Neural progenitor cell (in vitro differentiated cells): ENCODE data around the gene OR5AC2. TPM values are rescaled to one million over a fixed set of nuclear protein-coding genes. Genes with fewer than 3 reads are reported as not detected.
A peak's percentile ranks its signal among the peaks of the same experiment; 100 is the strongest.

Experiments used
- DNase-seq: peaks from one replicate; pipeline ENCODE4 v3.0.0-alpha.2; 2016; ENCODE audit warnings: low spot score
- H2AFZ ChIP-seq: fragments of 200-600 bp; sonication (generic); replicated peaks from 2 replicates; pipeline ENCODE4 v1.6.1; 2016; ENCODE audit warnings: antibody characterized with exemption
- H3F3A ChIP-seq: fragments of 200-600 bp; sonication (generic); 2 replicates; pipeline ENCODE4 v1.6.1; 2016; ENCODE audit warnings: antibody characterized with exemption, low read depth
- H3K27ac ChIP-seq: fragments of 200-600 bp; sonication (generic); 2 replicates; pipeline ENCODE4 v1.5.1; 2016; ENCODE audit warnings: mild to moderate bottlenecking
- H3K27me3 ChIP-seq: fragments of 200-600 bp; sonication (generic); 2 replicates; pipeline ENCODE4 v1.6.1; 2016; ENCODE audit warnings: mild to moderate bottlenecking, moderate library complexity
- H3K36me3 ChIP-seq: fragments of 200-600 bp; sonication (generic); 2 replicates; pipeline ENCODE4 v1.5.1; 2016
- H3K4me1 ChIP-seq: fragments of 200-600 bp; sonication (generic); 2 replicates; pipeline ENCODE4 v1.6.1; 2016; ENCODE audit warnings: mixed run types
- H3K4me2 ChIP-seq: fragments of 200-600 bp; sonication (generic); 2 replicates; pipeline ENCODE4 v1.6.1; 2016
- H3K4me3 ChIP-seq: fragments of 200-600 bp; sonication (generic); 2 replicates; pipeline ENCODE4 v1.5.1; 2016
- H3K79me2 ChIP-seq: fragments of 200-600 bp; sonication (generic); 2 replicates; pipeline ENCODE4 v1.6.1; 2016; ENCODE audit warnings: low read depth
- H3K9ac ChIP-seq: fragments of 200-600 bp; sonication (generic); 2 replicates; pipeline ENCODE4 v1.6.1; 2016
- H3K9me3 ChIP-seq: fragments of 200-600 bp; sonication (generic); 2 replicates; pipeline ENCODE4 v1.5.1; 2016; ENCODE audit warnings: low read depth
- H4K20me1 ChIP-seq: fragments of 200-600 bp; sonication (generic); 2 replicates; pipeline ENCODE4 v1.6.1; 2016; ENCODE audit warnings: low read depth
- H3K27ac Mint-ChIP-seq: 3 replicates; pipeline ENCODE4 v1.8.0; 2021; ENCODE audit warnings: mixed read lengths
- H3K27me3 Mint-ChIP-seq: 2 replicates; pipeline ENCODE4 v1.8.0; 2022; ENCODE audit warnings: low read depth, mild to moderate bottlenecking, inconsistent platforms, moderate library complexity, mixed read lengths; ENCODE audit not compliant: insufficient read depth
- H3K36me3 Mint-ChIP-seq: 3 replicates; pipeline ENCODE4 v1.8.0; 2021; ENCODE audit warnings: mixed read lengths
- H3K4me1 Mint-ChIP-seq: 3 replicates; pipeline ENCODE4 v1.8.0; 2021; ENCODE audit warnings: mixed read lengths
- H3K4me3 Mint-ChIP-seq: 3 replicates; pipeline ENCODE4 v1.8.0; 2021; ENCODE audit warnings: mild to moderate bottlenecking, moderate library complexity, mixed read lengths
- H3K9me3 Mint-ChIP-seq: 3 replicates; pipeline ENCODE4 v1.8.0; 2020; ENCODE audit warnings: mixed read lengths
- EZH2 ChIP-seq: fragments of 200-600 bp; sonication (generic); IDR thresholded peaks from 2 replicates; pipeline ENCODE4 v1.6.1; 2017; ENCODE audit warnings: antibody characterized with exemption, mild to moderate bottlenecking, moderate library complexity
- EZH2phosphoT487 ChIP-seq: fragments of 200-600 bp; sonication (generic); IDR thresholded peaks from 2 replicates; pipeline ENCODE4 v1.6.1; 2017; ENCODE audit warnings: antibody characterized with exemption
- total RNA-seq: library from RNA; depleted of rRNA; stranded (reverse); fragments of >200 nt; gene quantifications from 2 replicates; pipeline ENCODE4 v1.2.3, GENCODE V29; 2015; ENCODE audit warnings: low replicate concordance
- TF ChIP-seq, protein P1 (sequence below): fragments of 200-600 bp; sonication (generic); IDR thresholded peaks from 2 replicates; pipeline ENCODE4 v1.5.1; 2017; ENCODE audit warnings: antibody characterized with exemption, mild to moderate bottlenecking

Gene OR5AC2
- total RNA-seq, 1 donor from 2014 or later, result not detected

DNA sequence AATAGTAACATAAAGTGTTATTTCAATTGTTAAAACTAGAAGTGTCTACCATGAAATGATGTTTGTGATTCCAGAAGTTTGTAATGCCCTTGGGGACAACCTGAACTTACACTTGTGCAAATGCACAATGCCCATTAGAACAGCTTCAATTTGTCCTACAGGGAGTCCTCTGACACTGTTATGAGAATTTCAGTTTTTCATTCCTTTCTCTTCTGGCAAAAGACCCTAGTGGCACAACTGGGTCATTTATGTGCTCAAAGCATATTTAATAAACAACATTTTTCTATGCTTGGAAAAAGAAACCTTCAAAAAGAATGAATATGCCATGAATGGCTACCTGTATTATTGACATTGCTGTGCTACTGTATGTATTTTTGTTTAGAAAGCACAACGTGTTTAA is 43.4 kb downstream of the OR5AC2 start, which contains the start of gene OR5H1:
Gene OR5H1, plus strand, starts transcription at position 301 of the 400 bp plus-strand sequence. CDS start 1,977 bp downstream, outside the sequence.
- no peaks in the 10 kb centered on the region for H3K4me1 ChIP-seq
- no peaks in the 10 kb centered on the region for H3K36me3 Mint-ChIP-seq
- H3K9me3 Mint-ChIP-seq, result no peaks in the 10 kb centered on the region
- H3K27ac ChIP-seq, result no peak within 1 kb of the TSS
- no peak within 1 kb of the TSS for H3K4me2 ChIP-seq
- H3K79me2 ChIP-seq, result no peaks in the 10 kb centered on the region
- H2AFZ ChIP-seq, result no peak within 1 kb of the TSS
- H3K36me3 ChIP-seq, result no peaks in the 10 kb centered on the region
- no peaks in the 10 kb centered on the region for H3K27me3 Mint-ChIP-seq
- no peaks in the 10 kb centered on the region for H3F3A ChIP-seq
- TF ChIP-seq EZH2phosphoT487 (no peak), EZH2 (no peak)
- TF ChIP-seq, protein P1, sequence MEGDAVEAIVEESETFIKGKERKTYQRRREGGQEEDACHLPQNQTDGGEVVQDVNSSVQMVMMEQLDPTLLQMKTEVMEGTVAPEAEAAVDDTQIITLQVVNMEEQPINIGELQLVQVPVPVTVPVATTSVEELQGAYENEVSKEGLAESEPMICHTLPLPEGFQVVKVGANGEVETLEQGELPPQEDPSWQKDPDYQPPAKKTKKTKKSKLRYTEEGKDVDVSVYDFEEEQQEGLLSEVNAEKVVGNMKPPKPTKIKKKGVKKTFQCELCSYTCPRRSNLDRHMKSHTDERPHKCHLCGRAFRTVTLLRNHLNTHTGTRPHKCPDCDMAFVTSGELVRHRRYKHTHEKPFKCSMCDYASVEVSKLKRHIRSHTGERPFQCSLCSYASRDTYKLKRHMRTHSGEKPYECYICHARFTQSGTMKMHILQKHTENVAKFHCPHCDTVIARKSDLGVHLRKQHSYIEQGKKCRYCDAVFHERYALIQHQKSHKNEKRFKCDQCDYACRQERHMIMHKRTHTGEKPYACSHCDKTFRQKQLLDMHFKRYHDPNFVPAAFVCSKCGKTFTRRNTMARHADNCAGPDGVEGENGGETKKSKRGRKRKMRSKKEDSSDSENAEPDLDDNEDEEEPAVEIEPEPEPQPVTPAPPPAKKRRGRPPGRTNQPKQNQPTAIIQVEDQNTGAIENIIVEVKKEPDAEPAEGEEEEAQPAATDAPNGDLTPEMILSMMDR, result no peak
- no peaks in the 10 kb centered on the region for H3K9me3 ChIP-seq
- H3K27me3 ChIP-seq, result no peaks in the 10 kb centered on the region
- peaks cover 1% of the 10 kb centered on the region for H3K4me1 Mint-ChIP-seq
- H3K27ac Mint-ChIP-seq, result no peak within 1 kb of the TSS
- H3K4me3 ChIP-seq, result no peak within 1 kb of the TSS
- no peak within 1 kb of the TSS for H3K9ac ChIP-seq
- no peak within 1 kb of the TSS for H3K4me3 Mint-ChIP-seq
- H4K20me1 ChIP-seq, result no peaks in the 10 kb centered on the region
- DNase-seq, result no peak

DNA sequence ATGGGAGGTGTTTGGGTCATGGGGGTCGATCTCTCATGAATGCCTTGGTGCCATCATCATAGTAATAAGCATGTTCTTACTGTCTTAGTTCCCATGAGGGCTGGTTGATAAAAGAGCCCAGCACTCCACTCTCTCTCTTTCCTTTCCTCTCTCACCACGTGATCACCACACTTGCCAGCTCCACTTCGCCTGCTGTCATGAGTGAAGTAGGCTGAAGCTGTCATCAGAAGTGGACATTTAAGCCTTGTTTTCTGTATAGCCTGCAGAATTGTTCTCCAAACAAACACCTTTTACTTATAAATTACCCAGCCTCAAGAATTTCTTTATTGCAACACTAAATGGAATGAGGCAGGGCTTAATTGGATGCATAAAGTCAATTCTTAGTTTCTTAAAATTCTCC is 49.7 kb downstream of the OR5AC2 start:
- Mint-ChIP-seq H3K4me1 (peaks cover 3% of the 10 kb centered on the region), H3K36me3 (no peaks in the 10 kb centered on the region), H3K27me3 (no peaks in the 10 kb centered on the region), H3K27ac (no peak overlapping the region), H3K4me3 (no peak overlapping the region), H3K9me3 (no peaks in the 10 kb centered on the region)
- Histone ChIP-seq H3K4me1 (no peaks in the 10 kb centered on the region), H3K9ac (no peak overlapping the region), H2AFZ (peak overlapping the region; percentile 24), H3F3A (no peaks in the 10 kb centered on the region), H3K36me3 (no peaks in the 10 kb centered on the region), H3K79me2 (no peaks in the 10 kb centered on the region), H3K27me3 (no peaks in the 10 kb centered on the region), H3K4me3 (no peak overlapping the region), H4K20me1 (no peaks in the 10 kb centered on the region), H3K4me2 (no peak overlapping the region), H3K9me3 (no peaks in the 10 kb centered on the region), H3K27ac (no peak overlapping the region)
- DNase-seq, result no peak
- TF ChIP-seq EZH2 (no peak), EZH2phosphoT487 (no peak)
- TF ChIP-seq, protein P1, result no peak

Other genes with a start within 250 kb of the OR5AC2 start
- gene RIOX2, start 114.7 kb upstream of the OR5AC2 start, total RNA-seq, result 10.4 TPM in 2 replicates
- gene GABRR3, start 51.9 kb upstream of the OR5AC2 start, total RNA-seq, result not detected in 2 replicates
- gene OR5H1, start 43.5 kb downstream of the OR5AC2 start, total RNA-seq, result not detected in 2 replicates
- gene OR5H14, start 60.3 kb downstream of the OR5AC2 start, total RNA-seq, result not detected in 2 replicates
- gene OR5H15, start 79.5 kb downstream of the OR5AC2 start, total RNA-seq, result not detected in 2 replicates
- not detected in 2 replicates for gene OR5H6, start 177.1 kb downstream of the OR5AC2 start, total RNA-seq
- not detected in 2 replicates for gene OR5H2, start 195.3 kb downstream of the OR5AC2 start, total RNA-seq